HepG2 (cell line): ENCODE data around the gene POLR1E. TPM values are rescaled to one million over a fixed set of nuclear protein-coding genes. Genes with fewer than 3 reads are reported as not detected.
A peak's percentile ranks its signal among the peaks of the same experiment; 100 is the strongest.

Experiments used
- ARID4A ChIP-seq: sonication (generic); formaldehyde crosslinking; IDR thresholded peaks from 2 replicates; pipeline ENCODE4 v1.5.0; 2020; ENCODE audit warnings: mild to moderate bottlenecking, missing genetic modification reagents, borderline replicate concordance
- KDM2A ChIP-seq: sonication (generic); formaldehyde crosslinking; IDR thresholded peaks from 2 replicates; pipeline ENCODE4 v1.4.0; 2020; ENCODE audit warnings: low read depth, missing genetic modification reagents, borderline replicate concordance
- MTA3 ChIP-seq: sonication (generic); formaldehyde crosslinking; IDR thresholded peaks from 2 replicates; pipeline ENCODE4 v1.4.0; 2020; ENCODE audit warnings: missing genetic modification reagents
- NKX3-1 ChIP-seq: sonication (generic); formaldehyde crosslinking; IDR thresholded peaks from 2 replicates; pipeline ENCODE4 v1.5.0; 2020; ENCODE audit warnings: missing genetic modification reagents
- NR1H2 ChIP-seq: sonication (generic); formaldehyde crosslinking; IDR thresholded peaks from 2 replicates; pipeline ENCODE4 v1.8.1; 2022; ENCODE audit warnings: low read depth, missing genetic modification reagents, borderline replicate concordance
- NR3C1 ChIP-seq: sonication (generic); formaldehyde crosslinking; IDR thresholded peaks from 2 replicates; pipeline ENCODE4 v1.4.0; 2020; ENCODE audit warnings: missing genetic modification reagents
- RBM39 ChIP-seq: fragments of 200-400 bp; formaldehyde crosslinking; IDR thresholded peaks from one replicate; pipeline ENCODE4 v1.6.1; 2018; ENCODE audit warnings: antibody characterized with exemption, mild to moderate bottlenecking, low read depth, low read length; ENCODE audit not compliant: poor library complexity, severe bottlenecking
- RELA ChIP-seq: sonication (generic); formaldehyde crosslinking; IDR thresholded peaks from 2 replicates; pipeline ENCODE4 v1.4.0; 2020; ENCODE audit warnings: missing genetic modification reagents
- RFXAP ChIP-seq: sonication (generic); formaldehyde crosslinking; IDR thresholded peaks from 2 replicates; pipeline ENCODE4 v1.4.0; 2020; ENCODE audit warnings: missing genetic modification reagents, borderline replicate concordance
- SOX5 ChIP-seq: IDR thresholded peaks from 2 replicates; pipeline ENCODE4 v1.6.1; 2016; ENCODE audit warnings: borderline replicate concordance
- ZNF576 ChIP-seq: sonication (generic); formaldehyde crosslinking; IDR thresholded peaks from 2 replicates; pipeline ENCODE4 v1.4.0; 2020; ENCODE audit warnings: mild to moderate bottlenecking, missing genetic modification reagents
- ZNF878 ChIP-seq: sonication (generic); formaldehyde crosslinking; IDR thresholded peaks from 2 replicates; pipeline ENCODE4 v1.8.1; 2023; ENCODE audit warnings: mild to moderate bottlenecking, missing genetic modification reagents, moderate library complexity
- ZNF879 ChIP-seq: sonication (generic); formaldehyde crosslinking; IDR thresholded peaks from 2 replicates; pipeline ENCODE4 v1.8.1; 2023; ENCODE audit warnings: missing genetic modification reagents
- polyA plus RNA-seq, 8 experiments: library from polyadenylated mRNA; depleted of rRNA in 3 of 8; stranded (reverse) in 7 of 8; unstranded in 1 of 8; fragments of >200 nt; fragmentation: Illumina TruSeq in 4 of 8; extraction: Trizol in 4 of 8; gene quantifications; 2 replicates each; pipeline versions ENCODE4 v1.2.1 to v1.2.3, GENCODE V29; 2011 to 2016; ENCODE audit warnings: low read depth in 4 of 8, missing spikeins in 1 of 8, mixed read lengths in 1 of 8; ENCODE audit not compliant: insufficient read depth in 1 of 8
- total RNA-seq, 5 experiments: library from RNA; depleted of rRNA; stranded (reverse); fragments of >200 nt; fragmentation: Illumina TruSeq; extraction: Trizol; gene quantifications; 2 replicates each; pipeline ENCODE4 v1.2.3, GENCODE V29; 2016; ENCODE audit warnings: low read depth in 1 of 5
- TF ChIP-seq, protein P1 (sequence below): sonication (generic); formaldehyde crosslinking; IDR thresholded peaks from 2 replicates; pipeline ENCODE4 v1.9.0; 2022; ENCODE audit warnings: missing genetic modification reagents, mild to moderate bottlenecking, borderline replicate concordance
- TF ChIP-seq, protein P2 (sequence below): sonication (generic); formaldehyde crosslinking; IDR thresholded peaks from 2 replicates; pipeline ENCODE4 v1.4.0; 2020; ENCODE audit warnings: missing genetic modification reagents
- TF ChIP-seq, protein P3 (sequence below): sonication (generic); formaldehyde crosslinking; IDR thresholded peaks from 2 replicates; pipeline ENCODE4 v1.4.0; 2020; ENCODE audit warnings: missing genetic modification reagents

POLR1E gene
- total and polyA plus RNA-seq, 2 of the 13 experiments (the other 11 are each of a cell fraction or from before 2014, with no cell fraction given), result 23.0 to 37.8 TPM

GRCh38 chr9:37508135-37508833 is 22.5 kb downstream of the POLR1E start (continued):
- TF ChIP-seq, protein P1, sequence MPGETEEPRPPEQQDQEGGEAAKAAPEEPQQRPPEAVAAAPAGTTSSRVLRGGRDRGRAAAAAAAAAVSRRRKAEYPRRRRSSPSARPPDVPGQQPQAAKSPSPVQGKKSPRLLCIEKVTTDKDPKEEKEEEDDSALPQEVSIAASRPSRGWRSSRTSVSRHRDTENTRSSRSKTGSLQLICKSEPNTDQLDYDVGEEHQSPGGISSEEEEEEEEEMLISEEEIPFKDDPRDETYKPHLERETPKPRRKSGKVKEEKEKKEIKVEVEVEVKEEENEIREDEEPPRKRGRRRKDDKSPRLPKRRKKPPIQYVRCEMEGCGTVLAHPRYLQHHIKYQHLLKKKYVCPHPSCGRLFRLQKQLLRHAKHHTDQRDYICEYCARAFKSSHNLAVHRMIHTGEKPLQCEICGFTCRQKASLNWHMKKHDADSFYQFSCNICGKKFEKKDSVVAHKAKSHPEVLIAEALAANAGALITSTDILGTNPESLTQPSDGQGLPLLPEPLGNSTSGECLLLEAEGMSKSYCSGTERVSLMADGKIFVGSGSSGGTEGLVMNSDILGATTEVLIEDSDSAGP (CRISPR knock-in tag), result peak; percentile 53
- TF ChIP-seq ZNF576 (CRISPR knock-in tag) (no peak), NR1H2 (CRISPR knock-in tag) (no peak), NR3C1 (no peak), ZNF879 (CRISPR knock-in tag) (no peak), MTA3 (CRISPR knock-in tag) (no peak), RELA (CRISPR knock-in tag) (no peak), RFXAP (CRISPR knock-in tag) (peak; percentile 90; the same call in 1 of the 2 replicates), KDM2A (CRISPR knock-in tag) (peak; percentile 55; the same call in 1 of the 2 replicates), ARID4A (CRISPR knock-in tag) (peak; percentile 71; the same call in 1 of the 2 replicates), RBM39 (no peak), NKX3-1 (CRISPR knock-in tag) (0 out of 2 replicates have a peak, but pooled peaks have one; percentile 23), SOX5 (CRISPR knock-in tag) (peak; percentile 78), ZNF878 (peak; percentile 94; the same call in 1 of the 2 replicates)
- TF ChIP-seq, protein P2, sequence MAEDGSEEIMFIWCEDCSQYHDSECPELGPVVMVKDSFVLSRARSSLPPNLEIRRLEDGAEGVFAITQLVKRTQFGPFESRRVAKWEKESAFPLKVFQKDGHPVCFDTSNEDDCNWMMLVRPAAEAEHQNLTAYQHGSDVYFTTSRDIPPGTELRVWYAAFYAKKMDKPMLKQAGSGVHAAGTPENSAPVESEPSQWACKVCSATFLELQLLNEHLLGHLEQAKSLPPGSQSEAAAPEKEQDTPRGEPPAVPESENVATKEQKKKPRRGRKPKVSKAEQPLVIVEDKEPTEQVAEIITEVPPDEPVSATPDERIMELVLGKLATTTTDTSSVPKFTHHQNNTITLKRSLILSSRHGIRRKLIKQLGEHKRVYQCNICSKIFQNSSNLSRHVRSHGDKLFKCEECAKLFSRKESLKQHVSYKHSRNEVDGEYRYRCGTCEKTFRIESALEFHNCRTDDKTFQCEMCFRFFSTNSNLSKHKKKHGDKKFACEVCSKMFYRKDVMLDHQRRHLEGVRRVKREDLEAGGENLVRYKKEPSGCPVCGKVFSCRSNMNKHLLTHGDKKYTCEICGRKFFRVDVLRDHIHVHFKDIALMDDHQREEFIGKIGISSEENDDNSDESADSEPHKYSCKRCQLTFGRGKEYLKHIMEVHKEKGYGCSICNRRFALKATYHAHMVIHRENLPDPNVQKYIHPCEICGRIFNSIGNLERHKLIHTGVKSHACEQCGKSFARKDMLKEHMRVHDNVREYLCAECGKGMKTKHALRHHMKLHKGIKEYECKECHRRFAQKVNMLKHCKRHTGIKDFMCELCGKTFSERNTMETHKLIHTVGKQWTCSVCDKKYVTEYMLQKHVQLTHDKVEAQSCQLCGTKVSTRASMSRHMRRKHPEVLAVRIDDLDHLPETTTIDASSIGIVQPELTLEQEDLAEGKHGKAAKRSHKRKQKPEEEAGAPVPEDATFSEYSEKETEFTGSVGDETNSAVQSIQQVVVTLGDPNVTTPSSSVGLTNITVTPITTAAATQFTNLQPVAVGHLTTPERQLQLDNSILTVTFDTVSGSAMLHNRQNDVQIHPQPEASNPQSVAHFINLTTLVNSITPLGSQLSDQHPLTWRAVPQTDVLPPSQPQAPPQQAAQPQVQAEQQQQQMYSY (CRISPR knock-in tag), result 0 out of 2 replicates have a peak, but pooled peaks have one; percentile 48
- TF ChIP-seq, protein P3, sequence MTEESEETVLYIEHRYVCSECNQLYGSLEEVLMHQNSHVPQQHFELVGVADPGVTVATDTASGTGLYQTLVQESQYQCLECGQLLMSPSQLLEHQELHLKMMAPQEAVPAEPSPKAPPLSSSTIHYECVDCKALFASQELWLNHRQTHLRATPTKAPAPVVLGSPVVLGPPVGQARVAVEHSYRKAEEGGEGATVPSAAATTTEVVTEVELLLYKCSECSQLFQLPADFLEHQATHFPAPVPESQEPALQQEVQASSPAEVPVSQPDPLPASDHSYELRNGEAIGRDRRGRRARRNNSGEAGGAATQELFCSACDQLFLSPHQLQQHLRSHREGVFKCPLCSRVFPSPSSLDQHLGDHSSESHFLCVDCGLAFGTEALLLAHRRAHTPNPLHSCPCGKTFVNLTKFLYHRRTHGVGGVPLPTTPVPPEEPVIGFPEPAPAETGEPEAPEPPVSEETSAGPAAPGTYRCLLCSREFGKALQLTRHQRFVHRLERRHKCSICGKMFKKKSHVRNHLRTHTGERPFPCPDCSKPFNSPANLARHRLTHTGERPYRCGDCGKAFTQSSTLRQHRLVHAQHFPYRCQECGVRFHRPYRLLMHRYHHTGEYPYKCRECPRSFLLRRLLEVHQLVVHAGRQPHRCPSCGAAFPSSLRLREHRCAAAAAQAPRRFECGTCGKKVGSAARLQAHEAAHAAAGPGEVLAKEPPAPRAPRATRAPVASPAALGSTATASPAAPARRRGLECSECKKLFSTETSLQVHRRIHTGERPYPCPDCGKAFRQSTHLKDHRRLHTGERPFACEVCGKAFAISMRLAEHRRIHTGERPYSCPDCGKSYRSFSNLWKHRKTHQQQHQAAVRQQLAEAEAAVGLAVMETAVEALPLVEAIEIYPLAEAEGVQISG, result peak; percentile 85
